Measurements from ENCODE around the gene DNAAF5. TPM values are rescaled to one million over a fixed set of nuclear protein-coding genes. Genes with fewer than 3 reads are reported as not detected.

Gene DNAAF5
- total and polyA plus RNA-seq, 9 of the 15 experiments (the other 6 are each of a cell fraction or from before 2014, with no cell fraction given) = 3.1 to 69.7 (median 19.1) TPM

- BruUV-seq (replicated peaks) = no TSS peak
- Histone ChIP-seq H3K36me3 (ENCODE audit: control insufficient read depth, insufficient read depth, low read length) (peaks cover 5% of the 10 kb centered on the region; the same call in 2 of the 3 replicates), H3K9me1 (ENCODE audit: control insufficient read depth, insufficient read depth, low read length) (no peaks in the 10 kb centered on the region), H3K27me3 (ENCODE audit: control insufficient read depth in 2 of 2, insufficient read depth in 2 of 2, low read length in 2 of 2) (no peaks in the 10 kb centered on the region), H3K9ac (ENCODE audit: insufficient read depth in 1 of 2, low read depth in 2 of 2, low read length in 2 of 2) (no peak overlapping the region), H3K4me1 (replicated peaks in 1 of 2; ENCODE audit: control insufficient read depth in 2 of 2, insufficient read depth in 2 of 2, low read length in 2 of 2) (peaks cover 0 to 3% of the 10 kb centered on the region in 2 experiments; a peak in 2 of 5 replicates), H4K20me1 (replicated peaks; ENCODE audit: control insufficient read depth, insufficient read depth, low read length) (no peaks in the 10 kb centered on the region), H3K4me3 (no peak overlapping the region), H3K4me2 (ENCODE audit: insufficient read depth, low read length) (no peak overlapping the region), H3K27ac (ENCODE audit: extremely low read depth, low read depth, low read length) (no peak overlapping the region), H2AFZ (ENCODE audit: low read depth, low read length) (no peak overlapping the region), H3K79me2 (ENCODE audit: control insufficient read depth, insufficient read depth, low read length) (no peaks in the 10 kb centered on the region), H3K9me3 (replicated peaks; ENCODE audit: control insufficient read depth, insufficient read depth, low read depth, low read length) (peaks cover 4% of the 10 kb centered on the region)
- DNase-seq (ENCODE audit: extremely low read depth in 1 of 4, low spot score in 3 of 4) (no peak), ATAC-seq (no peak), FAIRE-seq (no peak)
- in situ Hi-C loops (cut with MboI) = no loop called here
- intact Hi-C loops (cut with micrococcal nuclease) = no loop called here
- WGBS (ENCODE audit: insufficient coverage, low coverage, missing lambda C conversion rate) = 95% methylated on average over 15 of the region's 22 CpGs
- ChIA-PET CTCF (ENCODE audit: low intra/inter-chr PET ratio) (no interaction called here), POLR2A (no interaction called here)
- TF ChIP-seq, protein P1, sequence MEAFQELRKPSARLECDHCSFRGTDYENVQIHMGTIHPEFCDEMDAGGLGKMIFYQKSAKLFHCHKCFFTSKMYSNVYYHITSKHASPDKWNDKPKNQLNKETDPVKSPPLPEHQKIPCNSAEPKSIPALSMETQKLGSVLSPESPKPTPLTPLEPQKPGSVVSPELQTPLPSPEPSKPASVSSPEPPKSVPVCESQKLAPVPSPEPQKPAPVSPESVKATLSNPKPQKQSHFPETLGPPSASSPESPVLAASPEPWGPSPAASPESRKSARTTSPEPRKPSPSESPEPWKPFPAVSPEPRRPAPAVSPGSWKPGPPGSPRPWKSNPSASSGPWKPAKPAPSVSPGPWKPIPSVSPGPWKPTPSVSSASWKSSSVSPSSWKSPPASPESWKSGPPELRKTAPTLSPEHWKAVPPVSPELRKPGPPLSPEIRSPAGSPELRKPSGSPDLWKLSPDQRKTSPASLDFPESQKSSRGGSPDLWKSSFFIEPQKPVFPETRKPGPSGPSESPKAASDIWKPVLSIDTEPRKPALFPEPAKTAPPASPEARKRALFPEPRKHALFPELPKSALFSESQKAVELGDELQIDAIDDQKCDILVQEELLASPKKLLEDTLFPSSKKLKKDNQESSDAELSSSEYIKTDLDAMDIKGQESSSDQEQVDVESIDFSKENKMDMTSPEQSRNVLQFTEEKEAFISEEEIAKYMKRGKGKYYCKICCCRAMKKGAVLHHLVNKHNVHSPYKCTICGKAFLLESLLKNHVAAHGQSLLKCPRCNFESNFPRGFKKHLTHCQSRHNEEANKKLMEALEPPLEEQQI (IDR thresholded peaks at IDR 0.05) = no peak
- TF ChIP-seq TRIM28 (IDR thresholded peaks at IDR 0.05) = no peak
- TF ChIP-seq ZNF778 (CRISPR knock-in tag; IDR thresholded peaks at IDR 0.05) = no peak
- TF ChIP-seq FOXJ2 (tag; IDR thresholded peaks at IDR 0.05) = no peak
- TF ChIP-seq ZNF184 (CRISPR knock-in tag; IDR thresholded peaks at IDR 0.05) = no peak
- no peak for TF ChIP-seq FOXK1 (CRISPR knock-in tag; IDR thresholded peaks at IDR 0.05; ENCODE audit: borderline replicate concordance)
- no peak for TF ChIP-seq CBX8 (IDR thresholded peaks at IDR 0.05; ENCODE audit: borderline replicate concordance, extremely low read depth, low read depth, low read length, poor library complexity, severe bottlenecking)
- no peak for TF ChIP-seq MYC (IDR thresholded peaks at IDR 0.05; ENCODE audit: low read depth, low read length)
- no peak for TF ChIP-seq MYC (CRISPR knock-in tag; IDR thresholded peaks at IDR 0.05; ENCODE audit: borderline replicate concordance, low read depth)
- no peak for TF ChIP-seq ZC3H11A (IDR thresholded peaks at IDR 0.05; ENCODE audit: low read depth, low read length)
- TF ChIP-seq CBX1 (IDR thresholded peaks at IDR 0.05; ENCODE audit: low read depth) = no peak
- no peak for TF ChIP-seq RBFOX2 (IDR thresholded peaks at IDR 0.05; ENCODE audit: low read depth, low read length)
- no peak for TF ChIP-seq ZBTB5 (IDR thresholded peaks at IDR 0.05)
- no peak for TF ChIP-seq KDM1A (IDR thresholded peaks at IDR 0.05)
- no peak for TF ChIP-seq NR2F6 (CRISPR knock-in tag; IDR thresholded peaks at IDR 0.05)
These were observed 33.2 kb upstream of the DNAAF5 start for GRCh38 chr7:693280-693679.

All from K562 (cell line).